Stimulated activated CD4-positive, alpha-beta T cell treated with anti-CD3 and anti-CD28 coated beads, Interleukin-1b, Interleukin-23, amount 100 ng/mL, for 4 hours (primary cell): Measurements from ENCODE around the gene CCBE1.
A peak's percentile ranks its signal among the peaks of the same experiment; 100 is the strongest.
"Not testable (repeated sequence)": the region's sequence is repeated elsewhere in the genome, so short reads cannot be mapped to it uniquely, and the experiment has no call there.

Experiments used
- DNase-seq, 2 donors: peaks; one replicate each; pipeline ENCODE4 v3.0.0-alpha.2; 2020; ENCODE audit warnings: low read depth in 2 of 2

Gene CCBE1

GRCh38 chr18:59697236-59697932 lies at the start of gene CCBE1:
Gene CCBE1, minus strand, starts transcription at chr18:59697423.
- peak in 1 of 2 donors; percentile 26 for DNase-seq

GRCh38 chr18:59744271-59744721 lies 47.1 kb upstream of the CCBE1 start:
- DNase-seq: no peak

DNA sequence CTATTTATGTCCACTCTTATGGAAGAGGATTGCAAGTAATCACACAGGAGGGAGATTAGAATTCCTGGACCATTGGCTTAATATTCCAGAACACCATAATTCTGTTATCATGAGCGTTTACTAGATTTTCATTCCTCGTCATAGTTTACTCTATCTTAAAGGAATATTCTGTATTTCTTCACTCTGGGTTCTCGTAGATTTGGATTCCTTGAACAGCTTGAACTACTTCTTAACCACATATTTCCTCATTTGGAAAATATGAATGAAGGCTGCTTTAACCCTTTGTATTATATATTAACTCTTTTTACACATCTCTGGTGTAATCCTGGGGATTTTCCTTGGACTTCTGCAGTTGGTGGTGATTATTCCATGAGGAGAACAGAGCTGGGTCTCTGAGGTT lies 46.3 kb upstream of the CCBE1 start:
- DNase-seq: no peak

DNA sequence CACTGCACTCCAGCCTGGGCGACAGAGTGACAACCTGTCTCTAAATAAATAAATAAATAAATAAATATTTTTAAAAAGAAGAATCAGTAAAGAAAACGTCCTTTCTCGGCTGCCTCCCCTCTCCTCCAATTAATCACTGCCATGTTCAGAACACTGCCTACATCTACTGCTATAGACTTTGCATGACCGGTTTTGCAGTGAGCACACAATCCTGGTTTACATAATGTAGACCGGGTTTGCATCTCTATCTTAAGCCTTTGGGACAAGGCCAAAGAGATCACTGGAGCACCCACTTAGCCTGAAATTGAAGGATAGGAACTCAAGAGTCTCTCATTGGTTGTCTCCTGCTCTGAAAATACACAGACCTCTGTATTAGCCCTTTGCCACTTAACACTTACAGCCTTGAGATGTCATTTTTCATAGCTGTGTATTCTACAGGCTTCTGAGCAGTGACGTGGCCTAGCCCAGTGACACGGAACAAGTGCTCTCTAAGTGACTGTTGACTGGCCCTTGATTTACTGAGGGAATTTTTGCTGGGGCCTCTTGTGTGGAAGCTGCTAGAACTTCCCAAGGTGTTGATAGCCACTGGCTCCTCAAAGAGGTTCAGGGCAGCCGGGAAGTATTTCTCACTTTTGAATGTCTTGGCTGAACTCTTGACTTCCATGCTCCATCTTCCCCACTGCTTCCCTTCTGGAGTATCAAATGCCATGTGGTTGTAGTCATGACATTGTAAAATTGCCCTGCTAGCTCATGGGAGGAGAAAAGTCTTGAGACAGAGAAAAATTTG lies 45.3 kb upstream of the CCBE1 start:
- DNase-seq: no peak

GRCh38 chr18:59740141-59740540 lies 42.9 kb upstream of the CCBE1 start:
- DNase-seq: no peak

GRCh38 chr18:59737776-59738300 lies 40.6 kb upstream of the CCBE1 start:
- no peak for DNase-seq

GRCh38 chr18:59737335-59737734 lies 40.1 kb upstream of the CCBE1 start:
- not testable (repeated sequence) for DNase-seq

GRCh38 chr18:59736061-59736460 lies 38.8 kb upstream of the CCBE1 start:
- no peak for DNase-seq

DNA sequence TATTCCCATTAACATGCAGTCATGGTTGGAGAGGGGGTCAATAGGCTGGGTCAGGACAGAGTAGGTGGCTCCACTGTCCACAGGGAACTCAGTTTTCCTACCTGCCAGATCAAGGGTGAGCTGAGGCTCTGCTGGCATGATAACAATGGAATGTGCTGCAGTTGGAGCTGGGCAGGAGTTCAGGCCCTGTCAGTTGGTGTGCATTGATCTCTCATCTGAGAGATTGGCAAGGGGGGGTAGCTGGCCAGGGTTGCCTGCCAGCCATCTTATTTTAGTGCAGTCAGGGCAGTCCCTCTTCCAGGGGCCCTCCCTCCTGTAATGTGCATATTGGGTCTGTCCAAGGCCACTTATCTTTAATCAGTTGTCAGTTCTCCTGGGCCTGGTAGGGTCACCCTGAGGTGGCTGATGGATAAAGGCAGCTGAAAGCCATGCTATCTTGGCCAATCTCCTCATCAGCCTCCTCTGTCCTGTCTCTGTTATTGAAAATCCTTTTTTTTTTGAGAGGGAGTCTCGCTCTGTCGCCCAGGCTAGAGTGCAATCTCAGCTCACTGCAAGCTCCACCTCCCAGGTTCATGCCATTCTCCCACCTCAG lies 38.1 kb upstream of the CCBE1 start:
- DNase-seq: no peak

DNA sequence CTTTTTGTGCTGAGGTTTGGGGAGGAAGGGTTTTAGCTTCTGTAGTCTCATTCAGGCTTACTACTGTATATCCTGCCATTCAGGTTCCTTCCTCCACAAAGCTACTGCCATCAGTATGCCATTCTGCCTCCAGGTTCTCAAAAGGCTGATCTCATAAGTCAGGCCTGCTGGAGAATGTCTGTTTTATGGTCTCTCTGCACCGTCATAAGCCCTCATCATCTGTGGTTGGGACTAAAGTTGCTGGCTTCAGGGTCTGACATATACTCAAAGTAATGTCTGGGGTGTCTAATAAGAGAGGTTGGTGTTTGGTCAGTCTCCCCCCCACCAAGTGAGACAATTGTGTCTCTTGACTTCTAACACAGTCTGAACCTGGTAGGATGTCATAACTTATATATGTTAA lies 36.2 kb upstream of the CCBE1 start:
- no peak for DNase-seq

DNA sequence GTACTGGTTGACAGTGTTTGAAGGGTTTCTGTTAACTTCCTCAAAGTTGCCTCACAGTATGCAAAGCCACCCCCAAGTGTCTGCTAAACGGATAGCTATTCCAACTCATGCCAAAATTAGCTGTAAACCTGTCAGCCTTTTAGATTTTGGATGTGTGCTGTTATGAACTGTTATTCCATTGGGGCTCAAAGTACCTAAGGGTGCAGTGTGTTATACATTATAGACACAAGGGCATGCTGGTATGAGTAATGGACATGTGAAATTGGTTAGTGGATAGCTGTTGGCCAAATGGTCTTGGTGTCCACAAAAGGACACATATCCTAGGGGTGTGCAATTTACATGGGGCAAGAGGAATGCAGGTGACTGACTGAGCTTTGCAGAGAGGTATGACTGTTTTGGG lies 33.7 kb upstream of the CCBE1 start:
- no peak for DNase-seq

GRCh38 chr18:59729781-59730180 lies 32.6 kb upstream of the CCBE1 start:
- no peak for DNase-seq

DNA sequence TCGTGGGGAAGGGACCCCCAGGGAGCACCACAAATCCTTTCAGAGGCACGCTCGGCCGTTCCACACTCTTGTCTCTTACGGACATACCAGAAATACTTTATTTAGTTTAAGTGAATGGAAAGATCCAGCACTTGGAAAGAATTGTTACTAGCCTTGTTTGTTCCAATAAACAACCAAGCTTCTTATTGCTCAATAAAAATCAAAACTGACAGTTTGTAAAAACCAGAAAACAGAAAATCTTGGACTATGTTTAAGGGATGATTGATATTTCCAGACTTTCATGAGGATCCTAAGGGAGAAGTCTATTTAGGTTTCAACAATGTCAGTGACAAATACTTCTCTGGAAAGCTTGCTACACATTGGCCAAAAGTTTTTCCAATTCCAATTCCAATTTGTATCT lies 31.6 kb upstream of the CCBE1 start:
- DNase-seq: no peak

DNA sequence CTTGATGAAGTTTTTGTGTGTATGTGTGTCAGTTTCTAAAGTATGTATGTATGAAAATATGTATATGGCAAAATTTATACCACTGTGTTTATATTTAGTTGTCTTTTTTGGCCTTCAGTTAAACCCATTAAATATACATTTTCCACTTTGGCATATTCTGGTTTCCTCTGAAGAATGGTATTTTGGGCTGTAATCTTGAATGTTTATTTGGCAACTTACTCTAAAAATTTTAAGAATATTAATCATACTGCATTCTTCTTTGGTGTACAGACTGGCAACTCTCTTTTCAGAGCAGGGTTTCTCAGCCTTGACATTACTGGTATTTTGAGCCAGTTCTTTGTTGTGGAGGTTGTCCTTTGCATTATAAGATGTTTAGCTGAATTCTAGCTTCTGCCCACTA lies 27.9 kb upstream of the CCBE1 start:
- no peak for DNase-seq

GRCh38 chr18:59724103-59724502 lies 26.9 kb upstream of the CCBE1 start:
- no peak for DNase-seq

- no peak for DNase-seq
Measured at GRCh38 chr18:59721931-59722330, 24.7 kb upstream of the CCBE1 start.

GRCh38 chr18:59721211-59721610 lies 24.0 kb upstream of the CCBE1 start:
- no peak for DNase-seq

GRCh38 chr18:59719544-59720181 lies 22.4 kb upstream of the CCBE1 start:
- DNase-seq: no peak

DNA sequence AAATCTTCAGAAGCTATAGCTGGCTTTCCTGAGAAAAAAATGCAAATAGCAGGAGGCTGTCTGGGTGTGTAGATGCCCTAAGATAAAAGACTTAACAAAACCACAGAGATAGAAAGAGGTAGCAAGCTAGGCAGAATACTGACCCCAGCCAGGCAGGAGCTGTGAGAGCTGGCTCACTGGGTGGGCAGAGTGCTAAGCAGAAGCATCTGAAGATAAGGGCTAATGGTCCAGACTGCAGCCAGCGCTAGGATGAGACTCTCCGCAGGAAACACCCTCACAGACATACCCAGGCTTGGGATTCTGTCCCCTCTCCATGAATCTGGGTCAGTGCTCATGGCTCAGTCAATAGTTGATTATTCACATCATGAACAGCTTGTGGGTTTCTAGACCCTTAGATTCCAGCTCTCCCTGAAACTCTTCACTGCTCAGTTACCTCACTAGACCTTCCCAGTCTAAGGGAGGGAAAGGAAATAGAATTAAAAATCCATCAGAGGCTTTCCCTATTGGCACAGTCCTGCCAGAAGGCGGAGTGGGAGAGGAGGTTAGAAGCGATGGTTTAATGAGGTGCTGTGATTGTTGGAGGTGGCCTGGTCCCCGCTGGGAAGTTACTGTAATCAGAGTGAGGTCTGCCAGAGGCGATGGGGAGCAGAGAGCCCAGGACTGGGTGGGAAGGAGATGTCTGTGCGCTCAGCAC lies 21.4 kb upstream of the CCBE1 start:
- DNase-seq: no peak

GRCh38 chr18:59718108-59718463 lies 20.9 kb upstream of the CCBE1 start:
- no peak for DNase-seq

GRCh38 chr18:59717291-59717690 lies 20.1 kb upstream of the CCBE1 start:
- no peak for DNase-seq

- DNase-seq: no peak
Measured at GRCh38 chr18:59715966-59716369, 18.7 kb upstream of the CCBE1 start.
